Measurements from ENCODE around the gene HOXB13. TPM values are rescaled to one million over a fixed set of nuclear protein-coding genes. Genes with fewer than 3 reads are reported as not detected.

Gene HOXB13
- total RNA-seq, 1 donor from 2014 or later = not detected

GRCh38 chr17:48751733-48752398 is 23.3 kb upstream of the HOXB13 start:
- H3K9ac ChIP-seq = no peak overlapping the region
- no peaks in the 10 kb centered on the region for H3K36me3 ChIP-seq
- H3K4me2 ChIP-seq = no peak overlapping the region
- H3K27ac Mint-ChIP-seq = no peak overlapping the region
- H3K4me1 Mint-ChIP-seq = no peaks in the 10 kb centered on the region
- H3K27ac ChIP-seq = no peak overlapping the region
- no peak overlapping the region for H2AFZ ChIP-seq (replicated peaks)
- TF ChIP-seq CTCF (IDR thresholded peaks at IDR 0.05) (no peak), EZH2phosphoT487 (IDR thresholded peaks at IDR 0.05) (peak; percentile 30), EZH2 (IDR thresholded peaks at IDR 0.05) (peak; percentile 15)
- peaks cover 100% of the 10 kb centered on the region for H3K27me3 ChIP-seq
- no peaks in the 10 kb centered on the region for H3K9me3 ChIP-seq (ENCODE audit: low read depth)
- no peak for DNase-seq (ENCODE audit: low spot score)
- no peaks in the 10 kb centered on the region for H3K79me2 ChIP-seq (ENCODE audit: low read depth)
- peaks cover 93% of the 10 kb centered on the region for H3K27me3 Mint-ChIP-seq (ENCODE audit: insufficient read depth, low read depth)
- no peaks in the 10 kb centered on the region for H3K36me3 Mint-ChIP-seq
- no peak overlapping the region for H3K4me3 ChIP-seq
- H3K9me3 Mint-ChIP-seq = peaks cover 10% of the 10 kb centered on the region
- H3K4me1 ChIP-seq = peaks cover 6% of the 10 kb centered on the region
- H3K4me3 Mint-ChIP-seq = no peak overlapping the region
- peaks cover 6% of the 10 kb centered on the region for H3F3A ChIP-seq (ENCODE audit: low read depth)
- peaks cover 96% of the 10 kb centered on the region for H4K20me1 ChIP-seq (ENCODE audit: low read depth)

- no peak for DNase-seq (ENCODE audit: low spot score)
- H3K4me1 Mint-ChIP-seq = no peaks in the 10 kb centered on the region
- H3K36me3 ChIP-seq = no peaks in the 10 kb centered on the region
- no peak overlapping the region for H3K9ac ChIP-seq
- no peak overlapping the region for H2AFZ ChIP-seq (replicated peaks)
- H4K20me1 ChIP-seq (ENCODE audit: low read depth) = peaks cover 99% of the 10 kb centered on the region
- H3K4me3 Mint-ChIP-seq = no peak overlapping the region
- H3K36me3 Mint-ChIP-seq = no peaks in the 10 kb centered on the region
- H3K27ac ChIP-seq = no peak overlapping the region
- H3K9me3 ChIP-seq (ENCODE audit: low read depth) = no peaks in the 10 kb centered on the region
- no peak overlapping the region for H3K27ac Mint-ChIP-seq
- H3K4me2 ChIP-seq = no peak overlapping the region
- H3F3A ChIP-seq (ENCODE audit: low read depth) = peaks cover 6% of the 10 kb centered on the region
- TF ChIP-seq CTCF (IDR thresholded peaks at IDR 0.05) (no peak), EZH2 (IDR thresholded peaks at IDR 0.05) (no peak), EZH2phosphoT487 (IDR thresholded peaks at IDR 0.05) (no peak)
- H3K27me3 ChIP-seq = peaks cover 100% of the 10 kb centered on the region
- H3K4me3 ChIP-seq = no peak overlapping the region
- H3K4me1 ChIP-seq = peaks cover 6% of the 10 kb centered on the region
- peaks cover 94% of the 10 kb centered on the region for H3K27me3 Mint-ChIP-seq (ENCODE audit: insufficient read depth, low read depth)
- H3K9me3 Mint-ChIP-seq = peaks cover 13% of the 10 kb centered on the region
- no peaks in the 10 kb centered on the region for H3K79me2 ChIP-seq (ENCODE audit: low read depth)
Measured at GRCh38 chr17:48751172-48751571, 22.6 kb upstream of the HOXB13 start.

GRCh38 chr17:48749621-48750553 is 21.3 kb upstream of the HOXB13 start:
- Mint-ChIP-seq H3K27me3 (ENCODE audit: insufficient read depth, low read depth) (peaks cover 92% of the 10 kb centered on the region), H3K4me3 (no peak overlapping the region), H3K9me3 (peaks cover 12% of the 10 kb centered on the region), H3K27ac (no peak overlapping the region), H3K36me3 (no peaks in the 10 kb centered on the region), H3K4me1 (no peaks in the 10 kb centered on the region)
- H3K9ac ChIP-seq = no peak overlapping the region
- H3K4me1 ChIP-seq = peaks cover 2% of the 10 kb centered on the region
- no peaks in the 10 kb centered on the region for H3K9me3 ChIP-seq (ENCODE audit: low read depth)
- no peaks in the 10 kb centered on the region for H3K36me3 ChIP-seq
- H3K4me2 ChIP-seq = no peak overlapping the region
- H3F3A ChIP-seq (ENCODE audit: low read depth) = no peaks in the 10 kb centered on the region
- H3K27ac ChIP-seq = no peak overlapping the region
- TF ChIP-seq CTCF (IDR thresholded peaks at IDR 0.05) (no peak), EZH2 (IDR thresholded peaks at IDR 0.05) (peak; percentile 93), EZH2phosphoT487 (IDR thresholded peaks at IDR 0.05) (peak; percentile 93)
- H2AFZ ChIP-seq (replicated peaks) = no peak overlapping the region
- H4K20me1 ChIP-seq (ENCODE audit: low read depth) = peaks cover 100% of the 10 kb centered on the region
- DNase-seq (ENCODE audit: low spot score) = peak; percentile 59
- H3K4me3 ChIP-seq = no peak overlapping the region
- peaks cover 100% of the 10 kb centered on the region for H3K27me3 ChIP-seq
- H3K79me2 ChIP-seq (ENCODE audit: low read depth) = no peaks in the 10 kb centered on the region
